HepG2 (cell line): ENCODE data around the gene EPS8L3. TPM values are rescaled to one million over a fixed set of nuclear protein-coding genes. Genes with fewer than 3 reads are reported as not detected.

Source experiments
- ATAC-seq: fragments of 200-7000 bp; cut with Tn5 transposase; 3 replicates; pipeline ENCODE4 v1.9.1; 2020; ENCODE audit warnings: mild to moderate bottlenecking, moderate library complexity
- BruUV-seq: library from RNA; stranded (reverse); fragments of 400-500 nt; replicated peaks from 2 replicates; lab custom pipeline; 2021; lab: Mats Ljungman, UMichigan
- CTCF ChIA-PET: fragments of 300-600 bp; formaldehyde crosslinking; extraction: SDS; loops from one replicate; lab custom pipeline; 2021; ENCODE audit warnings: low total read pairs, inconsistent platforms, low intra/inter-chr PET ratio; lab: Yijun Ruan, JAX
- POLR2A ChIA-PET: fragments of 350-600 bp; sonication (Branson Sonifier 250); formaldehyde crosslinking; loops from one replicate; lab custom pipeline; 2020; ENCODE audit warnings: antibody characterized with exemption, inconsistent platforms; lab: Yijun Ruan, JAX
- DNase-seq: peaks from one replicate; pipeline ENCODE4 v3.0.0-alpha.2; 2015; ENCODE audit warnings: low spot score
- FAIRE-seq: peaks from 3 replicates; lab custom pipeline; 2011; peaks lifted over from hg19 to GRCh38; lab: Jason Lieb, UNC
- H2AFZ ChIP-seq: one replicate; pipeline ENCODE4 v1.6.1; 2011; ENCODE audit warnings: low read length, inconsistent platforms
- H3K27ac ChIP-seq: fragments of 300-600 bp; 3 replicates; pipeline ENCODE4 v1.8.0; 2011; ENCODE audit warnings: mixed run types, mild to moderate bottlenecking, mixed read lengths, low read length, inconsistent platforms; ENCODE audit not compliant: insufficient read depth; ENCODE audit errors: extremely low read length
- H3K27me3 ChIP-seq, 2 experiments: fragments of 200-600 bp in 1 of 2; 2 replicates in 1 of 2; 3 replicates in 1 of 2; pipeline versions ENCODE4 v1.6.0 to v1.8.0; 2011; ENCODE audit warnings: low read length in 2 of 2, mild to moderate bottlenecking in 2 of 2, moderate library complexity in 2 of 2, inconsistent platforms in 1 of 2; ENCODE audit not compliant: insufficient read depth in 2 of 2, control insufficient read depth in 1 of 2
- H3K36me3 ChIP-seq, 2 experiments: fragments of 200-600 bp in 1 of 2; replicated peaks in 1 of 2; 2 replicates in 1 of 2; 3 replicates in 1 of 2; pipeline versions ENCODE4 v1.5.1 to v1.8.0; 2011; ENCODE audit warnings: low read length in 2 of 2, inconsistent platforms in 1 of 2; ENCODE audit not compliant: insufficient read depth in 2 of 2, control insufficient read depth in 1 of 2
- H3K4me1 ChIP-seq: 2 replicates; pipeline ENCODE4 v1.5.1; 2012; ENCODE audit warnings: low read length, inconsistent platforms; ENCODE audit not compliant: insufficient read depth
- H3K4me2 ChIP-seq: 2 replicates; pipeline ENCODE4 v1.6.0; 2011; ENCODE audit warnings: low read depth, low read length, inconsistent platforms
- H3K4me3 ChIP-seq, 3 experiments: fragments of 200-600 bp in 1 of 3; sonication (generic), shearing (Covaris generic) in 1 of 3; replicated peaks in 1 of 3; 2 replicates each; pipeline ENCODE4 v1.5.1; 2011 to 2016; ENCODE audit warnings: low read length in 3 of 3, inconsistent platforms in 2 of 3, low read depth in 2 of 3, mild to moderate bottlenecking in 2 of 3, control low read depth in 1 of 3, mixed read lengths in 1 of 3; ENCODE audit not compliant: insufficient read depth in 1 of 3
- H3K79me2 ChIP-seq: one replicate; pipeline ENCODE4 v1.6.1; 2011; ENCODE audit warnings: low read length, inconsistent platforms; ENCODE audit not compliant: insufficient read depth
- H3K9ac ChIP-seq: 2 replicates; pipeline ENCODE4 v1.6.0; 2011; ENCODE audit warnings: mild to moderate bottlenecking, low read depth, low read length, inconsistent platforms; ENCODE audit not compliant: insufficient read depth
- H3K9me3 ChIP-seq: 2 replicates; pipeline ENCODE4 v1.5.1; 2012; ENCODE audit warnings: mild to moderate bottlenecking, low read length
- H4K20me1 ChIP-seq: 2 replicates; pipeline ENCODE4 v1.6.0; 2011; ENCODE audit warnings: inconsistent platforms, mild to moderate bottlenecking, low read length, moderate library complexity; ENCODE audit not compliant: insufficient read depth
- AGO2 ChIP-seq: fragments of 200-400 bp; formaldehyde crosslinking; optimal IDR thresholded peaks from 2 replicates; pipeline ENCODE3; 2017; ENCODE audit warnings: mild to moderate bottlenecking, low read depth, low read length, moderate library complexity
- MXD4 ChIP-seq: IDR thresholded peaks from 2 replicates; pipeline ENCODE4 v1.6.1; 2016; ENCODE audit warnings: mild to moderate bottlenecking, missing biosample characterization, missing genetic modification reagents
- TEAD3 ChIP-seq: optimal IDR thresholded peaks from 2 replicates; pipeline ENCODE3; 2016; ENCODE audit warnings: borderline replicate concordance
- ZBTB20 ChIP-seq: sonication (generic); formaldehyde crosslinking; IDR thresholded peaks from 2 replicates; pipeline ENCODE4 v1.8.1; 2023; ENCODE audit warnings: missing genetic modification reagents, low read depth, mild to moderate bottlenecking, borderline replicate concordance
- ZNF180 ChIP-seq: sonication (generic); formaldehyde crosslinking; IDR thresholded peaks from 2 replicates; pipeline ENCODE4 v1.4.0; 2020; ENCODE audit warnings: low read depth, missing genetic modification reagents, borderline replicate concordance
- WGBS: methylation state at CpG from one replicate; pipeline ENCODE4 v1.1.6; 2017; ENCODE audit warnings: low lambda C conversion rate; 5-methylcytosine and 5-hydroxymethylcytosine counted together
- in situ Hi-C: cut with HindIII; loops from 2 replicates; pipeline ENCODE4 v1.10.0; 2017; ENCODE audit warnings: low pct_unique_long_range_greater_than_20kb; ENCODE audit not compliant: extremely low pct_ligation_motif_present
- intact Hi-C: fragments of 100-400 bp; cut with micrococcal nuclease; formaldehyde crosslinking; loops from one replicate; pipeline ENCODE4 v1.10.0; 2022; ENCODE audit not compliant: unreplicated experiment
- polyA plus RNA-seq, 8 experiments: library from polyadenylated mRNA; depleted of rRNA in 3 of 8; stranded (reverse) in 7 of 8; unstranded in 1 of 8; fragments of >200 nt; fragmentation: Illumina TruSeq in 4 of 8; extraction: Trizol in 4 of 8; gene quantifications; 2 replicates each; pipeline versions ENCODE4 v1.2.1 to v1.2.3, GENCODE V29; 2011 to 2016; ENCODE audit warnings: low read depth in 4 of 8, missing spikeins in 1 of 8, mixed read lengths in 1 of 8; ENCODE audit not compliant: insufficient read depth in 1 of 8
- total RNA-seq, 5 experiments: library from RNA; depleted of rRNA; stranded (reverse); fragments of >200 nt; fragmentation: Illumina TruSeq; extraction: Trizol; gene quantifications; 2 replicates each; pipeline ENCODE4 v1.2.3, GENCODE V29; 2016; ENCODE audit warnings: low read depth in 1 of 5
- TF ChIP-seq, protein P1 (sequence below): sonication (generic); formaldehyde crosslinking; IDR thresholded peaks from 2 replicates; pipeline ENCODE4 v1.5.0; 2020; ENCODE audit warnings: missing genetic modification reagents
- TF ChIP-seq, protein P2 (sequence below): sonication (generic); formaldehyde crosslinking; IDR thresholded peaks from 2 replicates; pipeline ENCODE4 v1.4.0; 2020; ENCODE audit warnings: missing genetic modification reagents
- TF ChIP-seq, protein P3 (sequence below): sonication (generic); formaldehyde crosslinking; IDR thresholded peaks from 2 replicates; pipeline ENCODE4 v1.4.0; 2020; ENCODE audit warnings: missing genetic modification reagents, low read depth, mild to moderate bottlenecking, borderline replicate concordance
- TF ChIP-seq, protein P4 (sequence below): sonication (generic); formaldehyde crosslinking; IDR thresholded peaks from 2 replicates; pipeline ENCODE4 v1.9.0; 2021; ENCODE audit warnings: missing genetic modification reagents, mild to moderate bottlenecking, borderline replicate concordance

The EPS8L3 gene
- total and polyA plus RNA-seq, 2 of the 13 experiments (the other 11 are each of a cell fraction or from before 2014, with no cell fraction given) = 18.2 to 106 TPM

DNA sequence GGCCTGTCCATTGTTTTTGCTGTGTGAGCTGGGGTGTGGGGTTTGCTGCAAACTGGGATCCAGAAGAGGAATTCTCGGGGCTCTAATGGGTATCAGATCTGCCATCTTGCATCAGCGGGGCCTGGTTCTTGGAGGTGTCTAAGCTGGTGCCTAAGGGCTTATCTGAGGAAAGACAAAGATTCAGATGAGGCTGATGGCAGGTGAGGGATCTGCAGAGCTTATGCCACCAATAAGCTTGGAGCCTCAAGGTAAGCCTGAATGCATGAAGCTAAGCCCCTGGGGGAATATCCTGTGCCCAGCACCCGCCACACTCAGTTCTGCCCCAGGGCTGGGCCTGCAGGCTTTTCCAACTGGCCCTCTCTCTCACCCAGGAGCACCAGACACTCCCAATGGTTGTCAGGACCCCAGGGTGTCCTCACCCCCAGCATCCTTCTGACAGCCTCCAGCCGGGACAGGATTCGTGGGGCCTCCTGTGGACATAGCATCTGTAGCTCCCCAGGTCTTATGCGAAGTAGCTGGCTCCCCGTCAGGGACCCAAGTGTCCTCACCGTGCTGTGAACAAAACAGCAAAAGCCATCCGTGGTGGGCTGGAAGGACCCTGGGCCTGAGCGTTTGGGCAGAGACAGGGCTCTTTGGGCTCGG lies 13.4 kb downstream of the EPS8L3 start:
- DNase-seq (no peak), FAIRE-seq (no peak), ATAC-seq (no peak; the same call in 1 of the 3 replicates)
- no TSS peak for BruUV-seq
- H3K79me2 ChIP-seq = no peaks in the 10 kb centered on the region
- H3K27ac ChIP-seq = no peak overlapping the region
- intact Hi-C loops (no loop called here), in situ Hi-C loops (no loop called here)
- no peak overlapping the region for H3K4me3 ChIP-seq
- no peaks in the 10 kb centered on the region for H3K4me1 ChIP-seq
- no peak overlapping the region for H3K4me2 ChIP-seq
- ChIA-PET CTCF (no interaction called here), POLR2A (interaction anchor here (1.8 kb wide), 1 partner anchor 13 kb away, joined by 10 read pairs; the partner anchor contains the start of gene EPS8L3)
- no peaks in the 10 kb centered on the region for H3K9me3 ChIP-seq
- no peak overlapping the region for H2AFZ ChIP-seq
- H4K20me1 ChIP-seq = no peaks in the 10 kb centered on the region; the same call in 1 of the 2 replicates
- H3K27me3 ChIP-seq = no peaks in the 10 kb centered on the region
- TF ChIP-seq AGO2 = peak; percentile 30
- TF ChIP-seq, protein P1, sequence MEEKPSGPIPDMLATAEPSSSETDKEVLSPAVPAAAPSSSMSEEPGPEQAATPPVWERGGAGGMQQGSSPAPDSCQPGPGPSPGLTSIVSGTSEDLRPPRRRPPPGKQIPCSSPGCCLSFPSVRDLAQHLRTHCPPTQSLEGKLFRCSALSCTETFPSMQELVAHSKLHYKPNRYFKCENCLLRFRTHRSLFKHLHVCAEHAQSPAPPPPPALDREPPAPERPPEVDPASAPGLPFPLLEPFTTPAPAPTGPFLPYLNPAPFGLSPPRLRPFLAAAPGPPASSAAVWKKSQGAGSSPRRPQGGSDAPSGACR (CRISPR knock-in tag) = no peak
- WGBS = 97% methylated on average over 5 of the region's 11 CpGs
- no peak overlapping the region for H3K9ac ChIP-seq
- H3K36me3 ChIP-seq = peaks cover 2 to 6% of the 10 kb centered on the region in 2 experiments; a peak in 3 of 5 replicates

DNA sequence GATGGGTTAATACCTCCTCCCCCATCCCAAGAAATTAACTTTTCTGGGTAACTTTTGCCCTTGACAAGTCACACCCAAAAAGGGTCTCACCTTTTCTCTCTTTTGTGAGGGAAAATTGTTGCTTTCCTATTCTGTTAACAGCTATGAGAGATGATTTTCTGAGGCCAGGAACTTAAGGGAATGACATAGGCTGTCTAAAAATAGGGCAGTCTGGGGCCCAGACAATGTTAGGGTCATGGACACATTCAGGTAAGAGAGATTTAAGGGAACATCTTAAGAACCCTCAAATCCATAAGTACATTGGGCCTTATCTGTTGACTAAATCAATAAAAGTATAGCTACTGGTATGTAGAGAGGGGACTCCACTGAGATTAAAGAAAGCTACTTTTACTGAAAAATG lies 14.5 kb downstream of the EPS8L3 start:
- Histone ChIP-seq H3K4me3 (no peak overlapping the region), H3K4me1 (no peaks in the 10 kb centered on the region), H2AFZ (no peak overlapping the region), H3K36me3 (peaks cover 2 to 6% of the 10 kb centered on the region in 2 experiments; a peak in 3 of 5 replicates), H3K27ac (no peak overlapping the region), H3K9me3 (no peaks in the 10 kb centered on the region), H3K27me3 (no peaks in the 10 kb centered on the region), H4K20me1 (no peaks in the 10 kb centered on the region; the same call in 1 of the 2 replicates), H3K9ac (no peak overlapping the region), H3K4me2 (no peak overlapping the region), H3K79me2 (no peaks in the 10 kb centered on the region)
- CTCF ChIA-PET = no interaction called here
- BruUV-seq = no TSS peak
- in situ Hi-C loops = no loop called here
- ATAC-seq = no peak
- no peak for DNase-seq
- POLR2A ChIA-PET = interaction anchor here (1.0 to 1.8 kb wide), 3 partner anchors 11 to 15 kb away, joined by 3 to 10 read pairs (median 5); partner anchors contain the start of gene EPS8L3
- intact Hi-C loops = no loop called here
- no peak for FAIRE-seq
- TF ChIP-seq ZNF180 (CRISPR knock-in tag) = no peak
- TF ChIP-seq, protein P2, sequence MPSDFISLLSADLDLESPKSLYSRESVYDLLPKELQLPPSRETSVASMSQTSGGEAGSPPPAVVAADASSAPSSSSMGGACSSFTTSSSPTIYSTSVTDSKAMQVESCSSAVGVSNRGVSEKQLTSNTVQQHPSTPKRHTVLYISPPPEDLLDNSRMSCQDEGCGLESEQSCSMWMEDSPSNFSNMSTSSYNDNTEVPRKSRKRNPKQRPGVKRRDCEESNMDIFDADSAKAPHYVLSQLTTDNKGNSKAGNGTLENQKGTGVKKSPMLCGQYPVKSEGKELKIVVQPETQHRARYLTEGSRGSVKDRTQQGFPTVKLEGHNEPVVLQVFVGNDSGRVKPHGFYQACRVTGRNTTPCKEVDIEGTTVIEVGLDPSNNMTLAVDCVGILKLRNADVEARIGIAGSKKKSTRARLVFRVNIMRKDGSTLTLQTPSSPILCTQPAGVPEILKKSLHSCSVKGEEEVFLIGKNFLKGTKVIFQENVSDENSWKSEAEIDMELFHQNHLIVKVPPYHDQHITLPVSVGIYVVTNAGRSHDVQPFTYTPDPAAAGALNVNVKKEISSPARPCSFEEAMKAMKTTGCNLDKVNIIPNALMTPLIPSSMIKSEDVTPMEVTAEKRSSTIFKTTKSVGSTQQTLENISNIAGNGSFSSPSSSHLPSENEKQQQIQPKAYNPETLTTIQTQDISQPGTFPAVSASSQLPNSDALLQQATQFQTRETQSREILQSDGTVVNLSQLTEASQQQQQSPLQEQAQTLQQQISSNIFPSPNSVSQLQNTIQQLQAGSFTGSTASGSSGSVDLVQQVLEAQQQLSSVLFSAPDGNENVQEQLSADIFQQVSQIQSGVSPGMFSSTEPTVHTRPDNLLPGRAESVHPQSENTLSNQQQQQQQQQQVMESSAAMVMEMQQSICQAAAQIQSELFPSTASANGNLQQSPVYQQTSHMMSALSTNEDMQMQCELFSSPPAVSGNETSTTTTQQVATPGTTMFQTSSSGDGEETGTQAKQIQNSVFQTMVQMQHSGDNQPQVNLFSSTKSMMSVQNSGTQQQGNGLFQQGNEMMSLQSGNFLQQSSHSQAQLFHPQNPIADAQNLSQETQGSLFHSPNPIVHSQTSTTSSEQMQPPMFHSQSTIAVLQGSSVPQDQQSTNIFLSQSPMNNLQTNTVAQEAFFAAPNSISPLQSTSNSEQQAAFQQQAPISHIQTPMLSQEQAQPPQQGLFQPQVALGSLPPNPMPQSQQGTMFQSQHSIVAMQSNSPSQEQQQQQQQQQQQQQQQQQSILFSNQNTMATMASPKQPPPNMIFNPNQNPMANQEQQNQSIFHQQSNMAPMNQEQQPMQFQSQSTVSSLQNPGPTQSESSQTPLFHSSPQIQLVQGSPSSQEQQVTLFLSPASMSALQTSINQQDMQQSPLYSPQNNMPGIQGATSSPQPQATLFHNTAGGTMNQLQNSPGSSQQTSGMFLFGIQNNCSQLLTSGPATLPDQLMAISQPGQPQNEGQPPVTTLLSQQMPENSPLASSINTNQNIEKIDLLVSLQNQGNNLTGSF (CRISPR knock-in tag) = no peak
- TF ChIP-seq, protein P3, sequence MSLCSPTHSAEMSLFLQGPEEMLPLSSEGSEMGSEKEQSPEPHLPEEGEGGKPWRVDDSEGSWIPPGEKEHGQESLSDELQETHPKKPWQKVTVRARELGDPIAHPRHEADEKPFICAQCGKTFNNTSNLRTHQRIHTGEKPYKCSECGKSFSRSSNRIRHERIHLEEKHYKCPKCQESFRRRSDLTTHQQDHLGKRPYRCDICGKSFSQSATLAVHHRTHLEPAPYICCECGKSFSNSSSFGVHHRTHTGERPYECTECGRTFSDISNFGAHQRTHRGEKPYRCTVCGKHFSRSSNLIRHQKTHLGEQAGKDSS (CRISPR knock-in tag) = no peak
- TF ChIP-seq TEAD3 (CRISPR knock-in tag) = no peak
- TF ChIP-seq, protein P4, sequence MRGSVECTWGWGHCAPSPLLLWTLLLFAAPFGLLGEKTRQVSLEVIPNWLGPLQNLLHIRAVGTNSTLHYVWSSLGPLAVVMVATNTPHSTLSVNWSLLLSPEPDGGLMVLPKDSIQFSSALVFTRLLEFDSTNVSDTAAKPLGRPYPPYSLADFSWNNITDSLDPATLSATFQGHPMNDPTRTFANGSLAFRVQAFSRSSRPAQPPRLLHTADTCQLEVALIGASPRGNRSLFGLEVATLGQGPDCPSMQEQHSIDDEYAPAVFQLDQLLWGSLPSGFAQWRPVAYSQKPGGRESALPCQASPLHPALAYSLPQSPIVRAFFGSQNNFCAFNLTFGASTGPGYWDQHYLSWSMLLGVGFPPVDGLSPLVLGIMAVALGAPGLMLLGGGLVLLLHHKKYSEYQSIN (CRISPR knock-in tag) = no peak
- TF ChIP-seq MXD4 (CRISPR knock-in tag) = no peak
- no peak for TF ChIP-seq ZBTB20 (CRISPR knock-in tag)
